Activated gamma-delta T cell treated with anti-CD3 and anti-CD28 coated beads, Interleukin-2, amount 50 U/mL, for 16 hours (primary cell): ENCODE results near the gene INO80E.
"Not testable (repeated sequence)": the region's sequence is repeated elsewhere in the genome, so short reads cannot be mapped to it uniquely, and the experiment has no call there.

Experiments
- DNase-seq: peaks from one replicate; pipeline ENCODE4 v3.0.0-alpha.2; 2020; ENCODE audit warnings: low read depth

INO80E gene, protein sequence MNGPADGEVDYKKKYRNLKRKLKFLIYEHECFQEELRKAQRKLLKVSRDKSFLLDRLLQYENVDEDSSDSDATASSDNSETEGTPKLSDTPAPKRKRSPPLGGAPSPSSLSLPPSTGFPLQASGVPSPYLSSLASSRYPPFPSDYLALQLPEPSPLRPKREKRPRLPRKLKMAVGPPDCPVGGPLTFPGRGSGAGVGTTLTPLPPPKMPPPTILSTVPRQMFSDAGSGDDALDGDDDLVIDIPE

GRCh38 chr16:29995911-29996765 is at the start of gene INO80E:
Gene INO80E (plus strand): TSS chr16:29996241. CDS start chr16:29996311, 70 bp downstream.
- peak; percentile 99 for DNase-seq

- DNase-seq: no peak
These were observed 48.1 kb upstream of the INO80E start for GRCh38 chr16:29947897-29948296.

- DNase-seq: no peak
These were observed 45.1 kb upstream of the INO80E start for GRCh38 chr16:29950806-29951461.

- no peak for DNase-seq
These were observed 44.2 kb upstream of the INO80E start for GRCh38 chr16:29951625-29952365.

GRCh38 chr16:29958756-29959155 is 37.3 kb upstream of the INO80E start:
- DNase-seq: no peak

DNA sequence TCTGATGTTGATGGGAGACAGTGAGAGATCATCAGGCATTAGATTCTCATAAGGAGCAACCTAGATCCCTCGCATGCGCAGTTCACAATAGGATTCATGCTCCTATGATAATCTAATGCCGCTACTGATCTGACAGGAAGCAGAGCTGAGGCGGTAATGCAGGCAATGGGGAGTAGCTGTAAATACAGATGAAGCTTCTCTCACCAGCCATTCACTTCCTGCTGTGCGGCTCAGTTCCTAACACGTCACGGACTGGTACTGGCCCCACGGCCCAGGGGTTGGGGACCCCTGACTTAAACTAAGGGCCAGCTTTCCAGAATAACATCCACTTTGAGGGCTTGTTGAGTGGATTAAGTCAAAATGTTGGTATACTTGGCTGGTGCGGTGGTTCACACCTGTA is 36.7 kb upstream of the INO80E start:
- DNase-seq: no peak

- not testable (repeated sequence) for DNase-seq
These were observed 36.2 kb upstream of the INO80E start for GRCh38 chr16:29959821-29960220.

GRCh38 chr16:29961127-29961478 is 34.9 kb upstream of the INO80E start:
- DNase-seq: no peak

GRCh38 chr16:29961479-29962343 is 34.3 kb upstream of the INO80E start, which contains the start of gene TMEM219:
Gene TMEM219 (plus strand): TSS chr16:29962079. CDS start chr16:29963144, 1,065 bp downstream.
- DNase-seq: peak; percentile 86

- no peak for DNase-seq
These were observed 33.6 kb upstream of the INO80E start for GRCh38 chr16:29962344-29962994.

- no peak for DNase-seq
These were observed 32.9 kb upstream of the INO80E start for GRCh38 chr16:29963021-29963743.

DNA sequence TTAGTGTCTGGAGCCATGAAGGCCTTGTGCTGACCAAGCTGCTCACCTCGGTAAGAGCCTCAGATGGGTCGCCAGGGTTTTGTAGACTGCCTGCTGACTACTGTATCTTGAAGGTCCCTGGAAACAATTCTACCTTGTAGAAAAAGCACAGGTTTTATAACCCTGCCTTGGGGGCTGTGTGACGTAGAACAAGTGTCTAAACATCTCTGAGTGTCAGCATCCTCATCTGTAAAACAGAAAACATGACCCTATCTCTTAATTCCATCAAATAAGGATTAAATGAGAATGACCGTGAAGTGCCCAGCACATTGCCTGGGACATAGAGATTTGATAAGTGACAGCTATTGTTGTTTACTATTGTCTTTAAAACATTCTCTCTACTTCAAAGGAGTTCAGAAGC is 27.8 kb upstream of the INO80E start:
- no peak for DNase-seq

GRCh38 chr16:29971304-29971703 is 24.7 kb upstream of the INO80E start:
- DNase-seq: no peak

DNA sequence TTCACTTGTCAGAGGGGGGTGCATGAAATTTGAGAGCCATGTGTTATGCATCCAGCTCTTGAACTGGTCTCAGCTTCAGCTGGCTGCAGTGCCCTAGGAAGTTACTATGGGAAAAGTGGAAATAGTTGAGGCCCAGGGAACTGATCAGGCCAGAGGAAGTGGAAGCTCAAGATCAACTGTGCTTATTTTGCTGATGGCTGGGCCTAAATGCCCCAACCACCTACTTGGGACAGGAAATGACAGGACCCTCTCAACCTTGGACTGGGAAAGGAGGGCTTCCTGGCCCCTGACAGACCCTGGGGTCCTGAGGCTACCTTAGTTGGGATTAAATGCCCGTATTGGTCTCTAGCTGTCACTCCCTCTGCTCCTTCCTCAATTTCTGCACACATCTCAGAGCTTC is 23.5 kb upstream of the INO80E start:
- no peak for DNase-seq

GRCh38 chr16:29972992-29973383 is 23.1 kb upstream of the INO80E start:
- no peak for DNase-seq

DNA sequence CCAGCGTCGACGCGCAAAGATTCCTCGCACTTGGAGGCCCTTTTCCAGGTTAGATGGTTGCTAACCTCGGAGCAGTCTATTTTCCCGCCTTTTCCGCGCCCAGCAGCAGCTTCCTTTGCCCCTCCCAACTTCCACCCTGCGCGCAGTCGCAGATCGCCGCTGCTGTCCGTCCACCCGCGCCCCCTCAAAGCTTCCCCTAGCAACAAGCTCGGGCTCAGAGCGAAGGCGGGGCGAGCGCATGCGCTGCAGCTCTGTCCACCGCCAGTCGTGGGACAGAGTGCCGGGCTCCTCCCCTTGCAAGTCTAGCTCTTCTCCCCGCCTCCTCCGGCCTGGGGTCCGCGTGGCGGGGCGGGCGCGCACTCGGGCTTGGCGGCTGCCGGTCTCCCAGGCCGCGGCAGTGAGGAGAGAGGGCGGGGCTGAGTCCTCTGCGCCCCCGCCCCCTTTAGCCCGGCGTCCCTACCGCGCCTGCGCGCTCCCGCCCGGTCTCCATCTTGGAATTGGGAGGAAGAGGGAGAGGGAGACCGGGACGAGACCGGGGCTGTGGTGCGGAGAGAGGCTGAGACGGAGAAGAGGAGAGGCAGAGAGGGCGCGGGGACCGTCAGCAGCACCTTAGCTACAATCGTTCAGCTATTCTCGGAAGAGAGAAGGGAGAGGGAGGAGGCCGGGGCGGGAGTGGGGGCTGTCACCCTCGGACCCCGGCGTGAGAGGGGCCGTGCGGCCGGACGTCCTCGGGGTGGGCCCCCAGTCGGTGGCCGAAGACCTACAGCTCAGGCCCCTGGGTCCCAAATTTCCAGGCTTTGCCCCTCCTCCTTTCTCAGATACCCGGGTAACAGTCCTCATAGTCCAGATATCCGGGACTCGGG is 22.4 kb upstream of the INO80E start, which contains the start of gene TAOK2:
Gene TAOK2, plus strand, starts transcription at position 485 of the 863 bp plus-strand sequence. CDS start 3,905 bp downstream, outside the sequence.
- DNase-seq: peak; percentile 94

- DNase-seq: no peak
These were observed 21.5 kb upstream of the INO80E start for GRCh38 chr16:29974291-29975133.

DNA sequence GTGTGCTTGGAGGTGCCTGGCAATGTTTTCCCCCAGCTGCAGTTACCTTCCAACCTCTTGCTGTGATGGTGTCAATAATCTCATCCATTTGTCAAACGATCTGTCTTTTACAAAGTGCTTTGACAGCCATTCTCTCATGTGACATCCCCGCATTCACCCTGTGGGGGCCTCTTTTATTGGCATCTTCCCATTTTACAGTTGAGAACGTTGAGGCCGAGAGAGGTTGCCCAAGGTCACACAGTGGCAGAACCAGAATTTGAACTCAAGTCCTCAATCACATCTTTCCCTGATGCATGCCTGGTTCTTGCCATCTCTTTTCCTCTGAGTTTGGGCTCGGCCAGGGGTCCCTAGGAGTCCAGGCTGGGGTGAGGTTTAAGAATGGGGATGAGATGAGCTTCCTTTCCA is 20.9 kb upstream of the INO80E start:
- no peak for DNase-seq
